Glomerular visceral epithelial cell (primary cell): ENCODE measurements around the gene MED29.
A peak's percentile ranks its signal among the peaks of the same experiment; 100 is the strongest.

Experiments used
- DNase-seq: peaks from one replicate; pipeline ENCODE4 v3.0.0-alpha.2; 2016; ENCODE audit errors: extremely low spot score

The MED29 gene

GRCh38 chr19:39428283-39429112 lies 37.3 kb downstream of the MED29 start:
- peak; percentile 88 for DNase-seq

DNA sequence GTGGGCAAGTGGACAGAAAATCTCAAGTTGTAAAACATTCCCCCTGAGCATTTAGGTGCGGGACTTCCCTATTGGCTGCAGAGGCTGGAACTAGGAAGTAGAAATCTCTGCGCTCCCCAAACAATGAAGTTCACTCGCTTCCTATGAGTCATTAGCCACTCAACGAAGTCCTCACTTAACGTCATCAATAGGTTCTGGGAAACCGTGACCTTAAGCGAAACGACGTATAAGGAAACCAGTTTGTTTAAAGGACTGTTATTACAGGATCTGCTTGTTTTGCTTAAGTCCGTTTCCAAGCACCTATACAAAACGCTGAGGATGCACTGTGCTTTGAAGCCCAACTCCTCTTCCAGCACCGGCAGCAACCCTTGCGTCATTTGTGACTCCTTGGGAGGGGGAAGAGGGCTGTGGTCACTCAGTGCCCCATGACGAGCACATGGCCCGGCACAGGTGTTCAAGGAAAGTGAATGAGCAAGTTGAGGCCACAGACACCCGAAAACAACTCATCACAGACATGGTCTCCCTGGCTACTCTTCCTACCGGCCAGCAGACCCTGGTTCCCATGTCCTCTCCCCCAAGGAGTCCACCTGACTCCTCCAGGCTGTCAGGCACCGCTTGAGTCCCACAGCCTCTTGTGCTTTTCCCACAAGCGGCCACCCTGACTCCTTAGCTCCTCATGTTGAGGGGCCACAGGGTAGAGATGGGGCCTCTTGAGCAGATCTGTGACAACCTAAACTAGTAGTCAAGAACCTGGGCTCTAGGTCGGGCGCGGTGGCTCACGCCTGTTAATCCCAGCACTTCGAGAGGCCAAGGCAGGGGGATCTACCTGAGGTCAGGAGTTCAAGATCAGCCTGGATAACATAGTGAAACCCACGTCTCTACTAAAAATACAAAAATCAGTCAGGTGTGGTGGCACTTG lies 39.8 kb downstream of the MED29 start:
- peak; percentile 88 for DNase-seq

- no peak for DNase-seq
Measured at GRCh38 chr19:39432677-39433025, 41.5 kb downstream of the MED29 start.

- DNase-seq = no peak
Measured at GRCh38 chr19:39433480-39434079, 42.4 kb downstream of the MED29 start.

DNA sequence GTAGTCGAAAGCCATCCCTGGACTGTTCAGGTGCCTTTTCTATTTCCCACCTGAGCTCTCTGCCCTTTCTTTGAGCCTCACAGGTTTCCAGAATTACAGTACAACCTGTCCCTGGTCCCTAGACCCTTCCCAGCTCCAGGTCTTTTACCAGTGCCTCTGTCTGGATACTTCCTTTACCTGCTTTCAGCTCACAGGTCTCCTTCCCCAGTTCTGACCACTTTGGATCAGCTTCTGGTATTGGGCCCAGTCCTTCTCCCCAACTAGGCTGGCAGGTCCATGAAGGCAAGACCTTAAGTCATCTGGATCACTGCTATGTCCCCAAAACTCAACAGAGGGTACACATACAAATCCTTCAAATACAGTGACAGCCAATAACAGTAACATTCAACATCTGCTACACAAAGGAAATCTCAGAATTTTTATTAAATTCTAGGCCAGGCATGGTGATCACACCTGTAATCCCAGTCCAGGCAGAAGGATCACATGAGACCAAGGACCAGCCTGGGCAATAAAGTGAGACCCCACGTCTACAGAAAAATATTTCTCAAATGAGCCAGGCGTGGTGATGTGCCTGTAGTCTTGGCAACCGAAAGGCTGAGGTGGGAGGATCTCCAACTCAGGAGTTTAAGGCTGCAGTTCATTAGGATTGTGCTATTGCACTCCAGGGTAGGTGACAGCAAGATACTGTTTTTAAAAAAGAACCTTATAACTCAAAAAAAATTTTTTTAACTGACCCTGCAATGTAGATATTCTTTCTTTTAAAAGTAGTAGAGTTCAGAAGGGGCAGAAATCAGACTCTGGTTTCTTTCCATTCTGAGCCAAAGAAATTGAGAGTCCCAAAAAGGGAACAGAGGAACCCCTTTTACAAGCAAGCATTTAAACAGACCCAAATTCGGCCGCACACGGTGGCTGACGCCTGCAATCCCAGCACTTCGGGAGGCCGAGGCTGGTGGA lies 43.2 kb downstream of the MED29 start:
- DNase-seq = no peak

DNA sequence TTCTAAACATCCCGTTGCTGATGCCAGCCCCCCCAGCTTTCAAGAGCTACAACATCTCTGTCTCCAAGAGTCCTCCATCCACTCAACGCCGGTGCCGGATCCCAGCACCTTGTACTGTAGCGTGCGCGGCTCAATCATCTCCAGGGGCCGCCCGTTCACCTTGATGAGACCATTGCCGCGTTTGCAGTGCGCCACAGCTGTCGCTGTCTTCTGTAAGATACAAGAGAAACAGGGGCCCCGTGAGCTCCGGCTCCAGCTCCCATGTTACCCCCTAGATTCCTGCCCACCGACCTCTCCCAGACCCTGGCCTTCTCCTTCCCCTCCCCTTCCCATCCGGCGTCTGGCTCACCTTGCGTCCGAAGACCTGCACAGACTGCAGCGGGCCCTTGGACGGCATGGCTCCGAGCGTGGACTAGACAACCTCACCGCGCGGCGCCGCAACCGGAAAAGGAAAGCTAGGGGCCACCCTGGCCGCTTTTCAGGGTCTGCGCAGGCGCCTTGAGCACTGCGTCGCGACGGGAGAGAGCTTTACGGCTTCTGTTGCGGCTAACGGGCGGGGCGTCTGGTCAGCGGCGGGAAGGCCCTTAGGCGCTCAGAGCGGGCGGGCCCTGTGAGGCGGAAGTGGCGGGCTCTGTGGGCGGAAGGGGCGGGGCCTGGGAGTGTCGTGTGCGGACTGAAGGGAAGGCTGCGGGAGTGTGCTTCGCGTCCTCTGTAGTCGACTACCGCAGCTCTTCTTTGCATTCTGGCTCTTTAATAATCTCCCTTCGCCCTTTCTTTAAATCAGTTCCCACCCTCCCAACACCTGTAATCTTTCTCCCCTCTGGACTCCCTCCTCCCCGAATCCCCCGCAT lies 44.5 kb downstream of the MED29 start, which contains the start of gene RPS16:
RPS16 (minus strand) TSS at position 451 of the 851 bp plus-strand sequence; CDS start at position 397, 54 bp downstream.
- DNase-seq = peak; percentile 99

GRCh38 chr19:39436350-39436716 lies 45.2 kb downstream of the MED29 start:
- DNase-seq = no peak

- DNase-seq = peak; percentile 70
Measured at GRCh38 chr19:39438270-39438934, 47.2 kb downstream of the MED29 start.

DNA sequence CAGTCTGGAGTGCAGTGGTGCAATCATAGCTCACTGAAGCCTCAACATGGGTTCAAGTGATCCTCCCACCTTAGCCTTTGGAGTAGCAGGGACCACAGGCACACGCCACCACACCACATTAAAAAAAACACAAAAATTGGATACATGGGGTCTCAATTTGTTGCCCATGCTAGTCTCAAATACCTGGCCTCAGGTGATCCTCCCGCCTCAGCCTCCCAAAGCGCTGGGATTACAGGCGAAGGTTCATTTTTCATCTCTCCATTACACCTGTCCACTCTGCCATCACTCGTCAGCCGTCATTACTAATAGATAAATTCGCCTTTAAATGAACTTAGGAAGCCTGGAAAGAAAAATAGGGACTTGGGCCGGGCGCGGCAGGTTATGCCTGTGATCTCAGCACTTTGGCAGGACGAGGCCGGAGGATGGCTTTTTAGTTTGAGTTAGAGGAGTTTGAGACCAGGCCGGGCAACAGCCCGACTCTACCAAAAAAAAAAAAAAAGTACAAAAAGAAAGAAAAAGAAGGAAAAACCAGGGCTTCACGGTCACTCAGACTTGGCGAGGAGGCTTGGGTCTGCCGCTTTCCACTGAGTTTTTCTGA lies 53.5 kb downstream of the MED29 start:
- DNase-seq = peak; percentile 25

GRCh38 chr19:39445196-39446111 lies 54.3 kb downstream of the MED29 start, which contains the start of gene SUPT5H:
Gene SUPT5H, plus strand, starts transcription at chr19:39445582. Its CDS starts 309 bp downstream, at chr19:39445891.
- peak; percentile 98 for DNase-seq

- no peak for DNase-seq
Measured at GRCh38 chr19:39446365-39447084, 55.3 kb downstream of the MED29 start.

DNA sequence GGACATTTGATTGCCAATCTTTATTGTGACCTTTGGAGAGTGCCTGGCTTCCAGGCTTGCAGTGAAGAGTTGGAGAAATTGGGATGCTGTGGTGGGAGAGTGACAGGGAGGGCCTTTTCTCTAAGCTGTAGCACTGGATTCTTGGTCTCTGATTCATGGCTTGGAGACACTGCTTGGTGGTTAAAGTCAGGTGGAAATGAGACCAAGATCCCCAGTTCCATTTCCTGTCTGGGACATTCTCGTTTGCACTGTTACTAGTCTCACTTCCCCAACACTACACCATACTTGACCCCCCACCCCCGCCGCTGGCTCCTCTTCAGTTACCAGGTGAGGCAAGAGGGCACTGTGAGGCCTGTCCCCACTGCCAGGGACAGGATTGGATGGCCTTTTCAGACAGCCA lies 57.1 kb downstream of the MED29 start:
- DNase-seq = peak; percentile 72

DNA sequence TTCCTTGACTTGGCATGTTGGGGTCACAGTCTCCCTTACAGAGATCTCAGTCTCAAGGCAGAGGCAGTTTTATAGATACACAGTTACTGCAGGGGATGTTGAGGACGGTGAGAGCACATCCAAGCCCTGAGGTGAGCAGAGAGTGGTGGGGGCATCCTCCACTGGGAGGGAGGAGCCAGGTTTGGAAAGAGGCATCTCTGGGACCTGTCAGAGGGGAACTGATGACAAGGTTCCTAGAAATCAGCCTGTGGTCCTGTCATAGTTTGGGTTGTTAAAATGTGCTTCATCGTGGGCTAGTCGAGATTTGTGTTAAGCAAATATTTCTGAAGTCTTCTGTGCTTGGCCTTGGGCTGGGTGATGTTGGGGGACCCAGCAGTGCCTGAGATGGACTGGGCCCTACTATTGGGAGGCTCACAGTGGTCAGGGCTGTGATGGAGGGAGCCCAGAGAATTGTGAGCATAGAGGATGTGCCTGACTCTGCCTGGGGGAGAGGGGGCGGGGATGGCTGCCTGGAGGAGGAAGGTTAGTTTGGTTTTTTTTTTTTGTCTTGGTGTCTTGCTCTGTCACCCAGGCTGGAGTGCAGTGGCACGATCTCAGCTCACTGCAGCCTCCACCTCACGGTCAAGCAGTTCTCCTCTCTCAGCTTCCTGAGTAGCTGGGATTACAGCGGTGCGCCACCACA lies 58.1 kb downstream of the MED29 start:
- no peak for DNase-seq
